OCI-LY1 (cell line): ENCODE data around the gene WBP4.
"Not testable (repeated sequence)": the region's sequence is repeated elsewhere in the genome, so short reads cannot be mapped to it uniquely, and the experiment has no call there.

Experiments
- H2AFZ ChIP-seq: fragments of 200-600 bp; sonication (generic), shearing (Covaris generic); 2 replicates; pipeline ENCODE4 v1.6.0; 2014; ENCODE audit warnings: antibody characterized with exemption, mild to moderate bottlenecking, low read length
- H3F3A ChIP-seq: fragments of 200-600 bp; sonication (generic), shearing (Covaris generic); 2 replicates; pipeline ENCODE4 v1.6.0; 2014; ENCODE audit warnings: mild to moderate bottlenecking, antibody characterized with exemption, low read length, moderate library complexity; ENCODE audit not compliant: insufficient read depth
- H3K27ac ChIP-seq: fragments of 200-600 bp; sonication (generic); 2 replicates; pipeline ENCODE4 v1.5.1; 2014; ENCODE audit warnings: low read length, mixed run types, mild to moderate bottlenecking, low read depth; ENCODE audit not compliant: poor library complexity, severe bottlenecking
- H3K27me3 ChIP-seq: fragments of 200-600 bp; sonication (generic); 2 replicates; pipeline ENCODE4 v1.6.0; 2014; ENCODE audit warnings: antibody characterized with exemption, mild to moderate bottlenecking, low read length, moderate library complexity; ENCODE audit not compliant: insufficient read depth
- H3K36me3 ChIP-seq: fragments of 200-600 bp; sonication (generic); 2 replicates; pipeline ENCODE4 v1.6.1; 2014; ENCODE audit warnings: mild to moderate bottlenecking, antibody characterized with exemption, low read length, moderate library complexity, mixed read lengths; ENCODE audit not compliant: insufficient read depth
- H3K4me1 ChIP-seq: fragments of 200-600 bp; sonication (generic); 2 replicates; pipeline ENCODE4 v1.5.1; 2014; ENCODE audit warnings: mild to moderate bottlenecking, low read length, moderate library complexity; ENCODE audit not compliant: insufficient read depth, severe bottlenecking
- H3K4me2 ChIP-seq: fragments of 200-600 bp; sonication (generic), shearing (Covaris generic); 2 replicates; pipeline ENCODE4 v1.6.1; 2014; ENCODE audit warnings: low read length
- H3K4me3 ChIP-seq: fragments of 200-600 bp; sonication (generic); 2 replicates; pipeline ENCODE4 v1.5.1; 2014; ENCODE audit warnings: low read length, low read depth, mild to moderate bottlenecking, mixed read lengths; ENCODE audit not compliant: poor library complexity, severe bottlenecking
- H3K79me2 ChIP-seq: fragments of 200-600 bp; shearing (Covaris generic); 2 replicates; pipeline ENCODE4 v1.6.1; 2016; ENCODE audit warnings: mixed run types, low read length, mixed read lengths; ENCODE audit not compliant: insufficient read depth
- H3K9ac ChIP-seq: fragments of 200-600 bp; sonication (generic), shearing (Covaris generic); 2 replicates; pipeline ENCODE4 v1.6.1; 2014; ENCODE audit warnings: mild to moderate bottlenecking, low read length, mixed read lengths
- H3K9me2 ChIP-seq: fragments of 200-600 bp; sonication (generic), shearing (Covaris generic); 2 replicates; pipeline ENCODE4 v1.6.1; 2014; ENCODE audit warnings: low read depth, mild to moderate bottlenecking, low read length, mixed read lengths
- H3K9me3 ChIP-seq: fragments of 200-600 bp; shearing (Covaris generic); 2 replicates; pipeline ENCODE4 v1.6.1; 2014; ENCODE audit warnings: low read length, mixed read lengths
- H4K20me1 ChIP-seq: fragments of 200-600 bp; sonication (generic), shearing (Covaris generic); 2 replicates; pipeline ENCODE4 v1.6.0; 2016; ENCODE audit warnings: mild to moderate bottlenecking, low read length; ENCODE audit not compliant: insufficient read depth
- CTCF ChIP-seq: fragments of 200-600 bp; sonication (generic), shearing (Covaris generic); IDR thresholded peaks from 2 replicates; pipeline ENCODE4 v1.5.1; 2017; ENCODE audit warnings: mild to moderate bottlenecking, antibody characterized with exemption, low read length, moderate library complexity, mixed read lengths
- EZH2 ChIP-seq: fragments of 200-600 bp; sonication (generic), shearing (Covaris generic); IDR thresholded peaks from 2 replicates; pipeline ENCODE4 v1.8.0; 2017; ENCODE audit warnings: borderline replicate concordance, mixed run types, mild to moderate bottlenecking, antibody characterized with exemption, low read length, moderate library complexity, mixed read lengths

The WBP4 gene

GRCh38 chr13:41034881-41035280 is 26.4 kb upstream of the WBP4 start:
- Histone ChIP-seq H3K27me3 (no peaks in the 10 kb centered on the region), H3K79me2 (no peaks in the 10 kb centered on the region), H3K27ac (no peak overlapping the region), H3K36me3 (no peaks in the 10 kb centered on the region), H3K4me2 (no peak overlapping the region), H3K4me3 (no peak overlapping the region), H2AFZ (no peak overlapping the region), H3K9ac (no peak overlapping the region), H4K20me1 (no peaks in the 10 kb centered on the region), H3K4me1 (peaks cover 24% of the 10 kb centered on the region), H3K9me3 (no peaks in the 10 kb centered on the region), H3F3A (no peaks in the 10 kb centered on the region), H3K9me2 (no peaks in the 10 kb centered on the region)
- no peak for TF ChIP-seq CTCF

- not testable (repeated sequence) for H3K9ac ChIP-seq, H3K9me2 ChIP-seq, H3K27ac ChIP-seq, H3K27me3 ChIP-seq, H2AFZ ChIP-seq, H3K9me3 ChIP-seq, H3K4me2 ChIP-seq, H3F3A ChIP-seq, H3K36me3 ChIP-seq, H4K20me1 ChIP-seq, H3K4me3 ChIP-seq, H3K79me2 ChIP-seq
- H3K4me1 ChIP-seq = peaks cover 27% of the 10 kb centered on the region
These were observed 24.8 kb upstream of the WBP4 start for GRCh38 chr13:41036557-41036956.

- Histone ChIP-seq H3F3A (no peaks in the 10 kb centered on the region), H3K4me2 (no peak overlapping the region), H3K79me2 (no peaks in the 10 kb centered on the region), H3K36me3 (no peaks in the 10 kb centered on the region), H3K9me3 (no peaks in the 10 kb centered on the region), H3K4me3 (no peak overlapping the region), H3K27ac (no peak overlapping the region), H3K9ac (no peak overlapping the region), H4K20me1 (no peaks in the 10 kb centered on the region), H3K27me3 (no peaks in the 10 kb centered on the region), H2AFZ (no peak overlapping the region), H3K4me1 (peaks cover 14% of the 10 kb centered on the region), H3K9me2 (no peaks in the 10 kb centered on the region)
- TF ChIP-seq EZH2 (no peak), CTCF (no peak)
These were observed 21.6 kb upstream of the WBP4 start for GRCh38 chr13:41039746-41040145.

GRCh38 chr13:41040584-41041334 is 20.6 kb upstream of the WBP4 start:
- Histone ChIP-seq H3K9me2 (no peaks in the 10 kb centered on the region), H3F3A (no peaks in the 10 kb centered on the region), H3K36me3 (no peaks in the 10 kb centered on the region), H3K27ac (peak overlapping the region; percentile 1), H3K4me2 (peak overlapping the region; percentile 38), H3K27me3 (no peaks in the 10 kb centered on the region), H3K9ac (peak overlapping the region; percentile 10; the same call in 1 of the 2 replicates), H3K9me3 (no peaks in the 10 kb centered on the region), H3K79me2 (no peaks in the 10 kb centered on the region), H4K20me1 (no peaks in the 10 kb centered on the region), H2AFZ (no peak overlapping the region), H3K4me1 (peaks cover 14% of the 10 kb centered on the region), H3K4me3 (peak overlapping the region; percentile 39)
- TF ChIP-seq CTCF (no peak), EZH2 (no peak)

- not testable (repeated sequence) for H4K20me1 ChIP-seq, H3K4me2 ChIP-seq, H3K79me2 ChIP-seq, H3K9me2 ChIP-seq, H3K27ac ChIP-seq, H3K9me3 ChIP-seq, H3F3A ChIP-seq, H3K27me3 ChIP-seq, H2AFZ ChIP-seq, H3K9ac ChIP-seq, H3K4me3 ChIP-seq, H3K36me3 ChIP-seq
- H3K4me1 ChIP-seq = peaks cover 14% of the 10 kb centered on the region
These were observed 18.9 kb upstream of the WBP4 start for GRCh38 chr13:41042419-41042818.
